GM06990 (cell line): ENCODE results near the gene DNAH11.

Experiments used
- DNase-seq: peaks from one replicate; pipeline ENCODE4 v3.0.0-alpha.2; 2011; ENCODE audit not compliant: insufficient read length; ENCODE audit errors: extremely low read depth
- H3K27me3 ChIP-seq: replicated peaks from 2 replicates; pipeline ENCODE4 v1.6.0; 2011; ENCODE audit warnings: low read length; ENCODE audit not compliant: control insufficient read depth, insufficient read depth
- H3K36me3 ChIP-seq: 2 replicates; pipeline ENCODE4 v1.5.1; 2011; ENCODE audit warnings: low read length; ENCODE audit not compliant: control insufficient read depth, insufficient read depth
- H3K4me3 ChIP-seq: replicated peaks from 2 replicates; pipeline ENCODE4 v1.5.1; 2011; ENCODE audit warnings: low read depth, mild to moderate bottlenecking, control low read depth, low read length
- CTCF ChIP-seq: IDR thresholded peaks from 2 replicates; pipeline ENCODE4 v1.5.1; 2011; ENCODE audit warnings: low read length, control low read depth, mild to moderate bottlenecking, inconsistent platforms; ENCODE audit not compliant: insufficient read depth, poor library complexity, severe bottlenecking

The DNAH11 gene

DNA sequence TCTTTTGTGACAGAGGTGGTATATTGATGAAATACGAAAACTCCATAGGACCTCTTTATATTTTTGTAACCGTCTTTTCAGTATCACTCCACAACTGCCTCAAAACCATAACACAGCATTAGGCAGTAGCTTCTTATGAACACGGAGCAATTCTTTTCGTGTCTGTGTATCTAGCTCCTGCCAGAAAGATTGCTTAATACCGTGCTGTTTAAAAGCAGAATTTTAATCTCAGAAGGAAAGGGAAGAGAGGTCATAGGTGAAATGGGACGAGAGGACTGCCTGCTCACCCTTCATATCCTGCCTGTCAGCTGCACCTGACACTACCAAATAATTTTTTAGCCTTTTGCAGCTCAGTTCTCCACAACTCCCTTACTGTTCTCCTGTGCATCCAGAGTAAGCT is 200.7 kb downstream of the DNAH11 start:
- Histone ChIP-seq H3K4me3 (no peak overlapping the region), H3K36me3 (no peaks in the 10 kb centered on the region), H3K27me3 (no peaks in the 10 kb centered on the region)
- DNase-seq: no peak
- TF ChIP-seq CTCF: no peak

DNA sequence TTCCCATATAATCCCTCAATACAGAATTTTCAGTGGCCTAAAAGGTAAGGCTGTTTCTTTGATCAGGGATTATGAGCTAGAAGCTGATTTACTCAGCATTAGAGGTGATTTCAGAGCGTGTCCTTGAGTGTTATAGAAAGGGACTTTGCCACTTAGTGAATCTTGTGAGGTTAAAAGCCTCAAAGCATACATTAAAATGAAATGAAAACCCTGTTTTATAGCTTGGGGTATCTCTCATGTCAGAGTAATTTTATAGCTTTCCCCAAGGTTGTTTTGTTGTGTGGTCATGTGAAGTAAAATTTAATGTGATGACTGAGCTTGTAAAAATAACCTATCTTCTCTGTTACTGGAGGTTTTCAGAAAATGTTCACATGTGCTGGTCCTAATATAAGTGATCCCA is 204.1 kb downstream of the DNAH11 start:
- H3K27me3 ChIP-seq: no peaks in the 10 kb centered on the region
- no peak overlapping the region for H3K4me3 ChIP-seq
- TF ChIP-seq CTCF: no peak
- H3K36me3 ChIP-seq: no peaks in the 10 kb centered on the region
- no peak for DNase-seq

DNA sequence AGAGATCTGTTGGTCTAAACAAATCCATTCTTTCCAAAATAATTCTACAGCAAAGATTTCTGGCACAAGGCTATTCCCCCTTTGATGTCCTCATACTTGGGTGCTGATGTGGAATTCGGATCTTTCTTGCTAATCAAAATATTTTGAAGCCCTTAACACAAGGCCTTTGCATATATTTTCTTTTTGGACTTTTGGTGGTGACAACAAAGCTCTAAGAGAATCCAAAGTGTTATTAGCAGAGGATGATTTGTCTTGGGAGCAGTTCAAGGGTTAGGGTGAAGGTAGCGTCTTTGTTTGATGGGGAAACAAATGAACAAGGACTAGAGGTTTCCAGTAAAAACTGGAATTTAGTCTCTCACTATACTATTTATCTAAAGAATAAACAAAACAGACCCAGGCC is 205.0 kb downstream of the DNAH11 start:
- Histone ChIP-seq H3K4me3 (no peak overlapping the region), H3K36me3 (no peaks in the 10 kb centered on the region), H3K27me3 (peaks cover under 1% of the 10 kb centered on the region; the same call in 1 of the 2 replicates)
- no peak for DNase-seq
- TF ChIP-seq CTCF: no peak

- Histone ChIP-seq H3K27me3 (peaks cover 2% of the 10 kb centered on the region; the same call in 1 of the 2 replicates), H3K4me3 (no peak overlapping the region), H3K36me3 (no peaks in the 10 kb centered on the region)
- TF ChIP-seq CTCF: no peak
- DNase-seq: no peak
Observed at GRCh38 chr7:21749378-21749777, 206.5 kb downstream of the DNAH11 start.

DNA sequence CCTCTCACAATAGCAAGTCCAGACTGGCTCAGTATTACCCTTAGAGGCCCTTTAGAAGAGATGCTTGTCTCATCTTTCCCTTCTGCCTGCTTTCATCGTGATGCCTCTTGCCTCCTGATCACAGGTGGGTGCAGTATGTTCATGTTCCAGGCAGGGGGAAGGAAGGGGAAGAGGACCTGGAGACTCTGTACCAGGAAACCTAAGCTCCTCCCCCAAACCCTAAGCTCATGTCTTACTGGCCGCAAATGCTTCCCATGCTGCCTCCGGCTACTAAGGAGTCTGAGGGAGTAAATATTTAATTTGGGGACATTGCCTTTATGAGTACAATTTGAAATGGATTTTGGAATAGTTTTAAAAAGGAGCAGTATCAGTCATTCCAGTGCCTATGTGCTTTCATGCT is 210.2 kb downstream of the DNAH11 start:
- no peak for DNase-seq
- peaks cover 2% of the 10 kb centered on the region; the same call in 1 of the 2 replicates for H3K27me3 ChIP-seq
- no peak for TF ChIP-seq CTCF
- no peak overlapping the region for H3K4me3 ChIP-seq
- H3K36me3 ChIP-seq: no peaks in the 10 kb centered on the region

GRCh38 chr7:21754963-21755362 is 212.1 kb downstream of the DNAH11 start:
- no peak for TF ChIP-seq CTCF
- no peak for DNase-seq

More at GRCh38 chr7:21754963-21755362, 212.1 kb downstream of the DNAH11 start:
- H3K4me3 ChIP-seq: no peak overlapping the region
- H3K36me3 ChIP-seq: no peaks in the 10 kb centered on the region
- H3K27me3 ChIP-seq: peaks cover 2% of the 10 kb centered on the region; the same call in 1 of the 2 replicates
